HepG2 (cell line): ENCODE data around the gene FNDC3B. TPM values are rescaled to one million over a fixed set of nuclear protein-coding genes. Genes with fewer than 3 reads are reported as not detected.

Source experiments
- AKAP8 ChIP-seq: sonication (generic); formaldehyde crosslinking; IDR thresholded peaks from 2 replicates; pipeline ENCODE4 v1.5.1; 2020; ENCODE audit warnings: mild to moderate bottlenecking, missing genetic modification reagents
- ATF5 ChIP-seq: sonication (generic); formaldehyde crosslinking; IDR thresholded peaks from 2 replicates; pipeline ENCODE4 v1.4.0; 2020; ENCODE audit warnings: mild to moderate bottlenecking, low read depth, missing genetic modification reagents
- ATM ChIP-seq: fragments of 450-650 bp; IDR thresholded peaks from 2 replicates; pipeline ENCODE4 v1.7.1; 2017; ENCODE audit warnings: mild to moderate bottlenecking, borderline replicate concordance
- BORCS8-MEF2B ChIP-seq: sonication (generic); formaldehyde crosslinking; IDR thresholded peaks from 2 replicates; pipeline ENCODE4 v1.8.0; 2022; ENCODE audit warnings: mild to moderate bottlenecking, missing genetic modification reagents
- BRCA1 ChIP-seq: sonication (generic); formaldehyde crosslinking; IDR thresholded peaks from 2 replicates; pipeline ENCODE4 v1.4.0; 2020; ENCODE audit warnings: missing genetic modification reagents
- HCFC1 ChIP-seq: fragments of 150-350 bp; IDR thresholded peaks from 2 replicates; pipeline ENCODE4 v1.6.1; 2014; ENCODE audit warnings: low read depth, low read length
- HHEX ChIP-seq: IDR thresholded peaks from 2 replicates; pipeline ENCODE4 v1.6.1; 2016; ENCODE audit warnings: control low read depth
- IKZF4 ChIP-seq: sonication (generic); formaldehyde crosslinking; IDR thresholded peaks from 2 replicates; pipeline ENCODE4 v1.5.1; 2020; ENCODE audit warnings: borderline replicate concordance, mild to moderate bottlenecking, low read depth, missing genetic modification reagents; ENCODE audit errors: not compliant biosample characterization
- IRF2 ChIP-seq: IDR thresholded peaks from 2 replicates; pipeline ENCODE4 v1.6.1; 2018; ENCODE audit warnings: missing genetic modification reagents, missing compliant biosample characterization
- NFE2L2 ChIP-seq: fragments of 150-350 bp; IDR thresholded peaks from 2 replicates; pipeline ENCODE4 v1.6.1; 2014; ENCODE audit warnings: low read length
- NFYB ChIP-seq: sonication (generic); formaldehyde crosslinking; IDR thresholded peaks from 2 replicates; pipeline ENCODE4 v1.4.0; 2020; ENCODE audit warnings: missing genetic modification reagents
- PAF1 ChIP-seq: IDR thresholded peaks from 2 replicates; pipeline ENCODE4 v1.6.1; 2016; ENCODE audit warnings: missing genetic modification reagents, missing compliant biosample characterization
- PHF20 ChIP-seq: sonication (generic); formaldehyde crosslinking; IDR thresholded peaks from 2 replicates; pipeline ENCODE4 v1.5.0; 2020; ENCODE audit warnings: mild to moderate bottlenecking, missing genetic modification reagents
- POLR2AphosphoS5 ChIP-seq: IDR thresholded peaks from 2 replicates; pipeline ENCODE4 v1.6.1; 2012; ENCODE audit warnings: low read depth, low read length
- SMAD1 ChIP-seq: sonication (generic); formaldehyde crosslinking; IDR thresholded peaks from 2 replicates; pipeline ENCODE4 v1.4.0; 2020; ENCODE audit warnings: missing genetic modification reagents, low read depth, mild to moderate bottlenecking, borderline replicate concordance
- SOX5 ChIP-seq: IDR thresholded peaks from 2 replicates; pipeline ENCODE4 v1.6.1; 2016; ENCODE audit warnings: borderline replicate concordance
- ZBTB20 ChIP-seq: sonication (generic); formaldehyde crosslinking; IDR thresholded peaks from 2 replicates; pipeline ENCODE4 v1.8.1; 2023; ENCODE audit warnings: missing genetic modification reagents, low read depth, mild to moderate bottlenecking, borderline replicate concordance
- ZBTB21 ChIP-seq: sonication (generic); formaldehyde crosslinking; IDR thresholded peaks from 2 replicates; pipeline ENCODE4 v1.4.0; 2020; ENCODE audit warnings: missing genetic modification reagents
- ZBTB34 ChIP-seq: sonication (generic); formaldehyde crosslinking; IDR thresholded peaks from 2 replicates; pipeline ENCODE4 v1.8.0; 2022; ENCODE audit warnings: mild to moderate bottlenecking, missing genetic modification reagents
- ZKSCAN5 ChIP-seq: sonication (generic); formaldehyde crosslinking; IDR thresholded peaks from 2 replicates; pipeline ENCODE4 v1.5.1; 2020; ENCODE audit warnings: mild to moderate bottlenecking, missing genetic modification reagents
- ZNF124 ChIP-seq: sonication (generic); formaldehyde crosslinking; IDR thresholded peaks from 2 replicates; pipeline ENCODE4 v1.4.0; 2020; ENCODE audit warnings: missing genetic modification reagents
- ZNF30 ChIP-seq: sonication (generic); formaldehyde crosslinking; IDR thresholded peaks from 2 replicates; pipeline ENCODE4 v1.5.0; 2020; ENCODE audit warnings: mild to moderate bottlenecking, missing genetic modification reagents
- ZNF407 ChIP-seq: sonication (generic); formaldehyde crosslinking; IDR thresholded peaks from one replicate; pipeline ENCODE4 v1.5.1; 2020; ENCODE audit warnings: mild to moderate bottlenecking, missing genetic modification reagents; ENCODE audit errors: not compliant biosample characterization
- ZNF768 ChIP-seq: sonication (generic); formaldehyde crosslinking; IDR thresholded peaks from 2 replicates; pipeline ENCODE4 v1.4.0; 2020; ENCODE audit warnings: missing genetic modification reagents
- polyA plus RNA-seq, 8 experiments: library from polyadenylated mRNA; depleted of rRNA in 3 of 8; stranded (reverse) in 7 of 8; unstranded in 1 of 8; fragments of >200 nt; fragmentation: Illumina TruSeq in 4 of 8; extraction: Trizol in 4 of 8; gene quantifications; 2 replicates each; pipeline versions ENCODE4 v1.2.1 to v1.2.3, GENCODE V29; 2011 to 2016; ENCODE audit warnings: low read depth in 4 of 8, missing spikeins in 1 of 8, mixed read lengths in 1 of 8; ENCODE audit not compliant: insufficient read depth in 1 of 8
- total RNA-seq, 5 experiments: library from RNA; depleted of rRNA; stranded (reverse); fragments of >200 nt; fragmentation: Illumina TruSeq; extraction: Trizol; gene quantifications; 2 replicates each; pipeline ENCODE4 v1.2.3, GENCODE V29; 2016; ENCODE audit warnings: low read depth in 1 of 5

FNDC3B gene
- total and polyA plus RNA-seq, 2 of the 13 experiments (the other 11 are each of a cell fraction or from before 2014, with no cell fraction given): 74.8 to 103 TPM

- no peak for TF ChIP-seq ATM
- no peak for TF ChIP-seq ZNF30 (CRISPR knock-in tag)
- peak; percentile 15; the same call in 1 of the 2 replicates for TF ChIP-seq IRF2
- TF ChIP-seq ZBTB34 (CRISPR knock-in tag): no peak
- peak; percentile 75 for TF ChIP-seq NFE2L2
- TF ChIP-seq BRCA1 (CRISPR knock-in tag): no peak
- TF ChIP-seq ZKSCAN5 (CRISPR knock-in tag): no peak
- TF ChIP-seq ZNF768 (CRISPR knock-in tag): no peak
- TF ChIP-seq IKZF4: no peak
- no peak for TF ChIP-seq ZNF124
- TF ChIP-seq HCFC1: no peak
- TF ChIP-seq NFYB (CRISPR knock-in tag): no peak
- no peak for TF ChIP-seq HHEX (CRISPR knock-in tag)
- TF ChIP-seq PAF1 (CRISPR knock-in tag): 0 out of 2 replicates have a peak, but pooled peaks have one; percentile 48
- no peak for TF ChIP-seq AKAP8 (CRISPR knock-in tag)
- TF ChIP-seq ZBTB20 (CRISPR knock-in tag): no peak
- no peak for TF ChIP-seq ATF5 (CRISPR knock-in tag)
- TF ChIP-seq SMAD1 (CRISPR knock-in tag): no peak
- TF ChIP-seq PHF20 (CRISPR knock-in tag): no peak
- TF ChIP-seq POLR2AphosphoS5: peak; percentile 12
- no peak for TF ChIP-seq ZNF407 (CRISPR knock-in tag)
- no peak for TF ChIP-seq ZBTB21
- TF ChIP-seq BORCS8-MEF2B (CRISPR knock-in tag): no peak
- TF ChIP-seq SOX5: no peak
Measured at GRCh38 chr3:172135820-172136219, 96.4 kb downstream of the FNDC3B start (continued).
